ENCODE data around the gene MLIP.

MLIP gene

GRCh38 chr6:54294965-54295532 is 183.8 kb downstream of the MLIP start:
- no peak for DNase-seq (ENCODE audit: low read depth in 1 of 2, low spot score in 1 of 2)
- H3K27me3 ChIP-seq (ENCODE audit: insufficient read depth, poor library complexity, severe bottlenecking), result no peaks in the 10 kb centered on the region
- TF ChIP-seq POLR2AphosphoS5 (IDR thresholded peaks at IDR 0.05; ENCODE audit: low read depth) (no peak), SPI1 (IDR thresholded peaks at IDR 0.05; ENCODE audit: borderline replicate concordance, low read depth) (no peak), GABPA (IDR thresholded peaks at IDR 0.05; ENCODE audit: low read depth) (no peak), REST (IDR thresholded peaks at IDR 0.05; ENCODE audit: insufficient replicate concordance, low read depth) (no peak), CTCF (IDR thresholded peaks at IDR 0.05; ENCODE audit: insufficient read depth, low read length) (no peak)

GRCh38 chr6:54299542-54300269 is 188.5 kb downstream of the MLIP start:
- H3K4me3 ChIP-seq (replicated peaks; ENCODE audit: insufficient read depth, low read length), result no peak overlapping the region

More at GRCh38 chr6:54294965-54295532, 183.8 kb downstream of the MLIP start:
- Histone ChIP-seq H3K4me3 (replicated peaks; ENCODE audit: insufficient read depth, low read length) (no peak overlapping the region), H3K27ac (replicated peaks) (no peak overlapping the region)

More at GRCh38 chr6:54299542-54300269, 188.5 kb downstream of the MLIP start:
- H3K27me3 ChIP-seq (ENCODE audit: insufficient read depth, poor library complexity, severe bottlenecking), result no peaks in the 10 kb centered on the region
- H3K27ac ChIP-seq (replicated peaks), result no peak overlapping the region
- TF ChIP-seq REST (IDR thresholded peaks at IDR 0.05; ENCODE audit: insufficient replicate concordance, low read depth) (no peak), CTCF (IDR thresholded peaks at IDR 0.05; ENCODE audit: insufficient read depth, low read length) (no peak), POLR2AphosphoS5 (IDR thresholded peaks at IDR 0.05; ENCODE audit: low read depth) (no peak), SPI1 (IDR thresholded peaks at IDR 0.05; ENCODE audit: borderline replicate concordance, low read depth) (no peak), GABPA (IDR thresholded peaks at IDR 0.05; ENCODE audit: low read depth) (no peak)
- DNase-seq (ENCODE audit: low read depth in 1 of 2, low spot score in 1 of 2), result no peak
